Endometrial microvascular endothelial cells (primary cell): Measurements from ENCODE around the gene JAM3. TPM values are rescaled to one million over a fixed set of nuclear protein-coding genes. Genes with fewer than 3 reads are reported as not detected.

Experiments
- in situ Hi-C: cut with HindIII; loops from 2 replicates; pipeline ENCODE4 v1.10.0; 2017; ENCODE audit warnings: low sequenced_read_pairs, low pct_unique_long_range_greater_than_20kb; ENCODE audit errors: inconsistent ontology term
- total RNA-seq: library from RNA; depleted of rRNA; stranded (reverse); fragments of >200 nt; gene quantifications from one replicate; pipeline ENCODE4 v1.2.3, GENCODE V29; 2015; ENCODE audit errors: inconsistent ontology term

Gene JAM3
- total RNA-seq, 1 donor from 2014 or later, result 75.9 TPM

- in situ Hi-C loops, result no loop called here
These were observed 16.4 kb upstream of the JAM3 start for GRCh38 chr11:134052395-134052987.

- in situ Hi-C loops, result no loop called here
These were observed 15.6 kb upstream of the JAM3 start for GRCh38 chr11:134052988-134053945.

- in situ Hi-C loops, result no loop called here
These were observed 13.8 kb upstream of the JAM3 start for GRCh38 chr11:134055029-134055428.

GRCh38 chr11:134060316-134060715, 8.6 kb upstream of the JAM3 start:
- in situ Hi-C loops, result no loop called here

- in situ Hi-C loops, result no loop called here
These were observed 6.4 kb upstream of the JAM3 start for GRCh38 chr11:134062265-134063123.

- in situ Hi-C loops, result no loop called here
These were observed 5.8 kb upstream of the JAM3 start for GRCh38 chr11:134063124-134063495.

- in situ Hi-C loops, result no loop called here
These were observed 4.7 kb upstream of the JAM3 start for GRCh38 chr11:134063991-134064747.

- in situ Hi-C loops, result no loop called here
These were observed 3.5 kb upstream of the JAM3 start for GRCh38 chr11:134065381-134065780.

GRCh38 chr11:134066943-134067885, 1.7 kb upstream of the JAM3 start:
- in situ Hi-C loops, result no loop called here

GRCh38 chr11:134069426-134070341, 812 bp downstream of the JAM3 start:
- in situ Hi-C loops, result no loop called here

GRCh38 chr11:134070342-134070845, 1.5 kb downstream of the JAM3 start:
- in situ Hi-C loops, result no loop called here

GRCh38 chr11:134071306-134071705, 2.4 kb downstream of the JAM3 start:
- in situ Hi-C loops, result no loop called here

GRCh38 chr11:134071766-134072402, 3.0 kb downstream of the JAM3 start:
- in situ Hi-C loops, result no loop called here

- in situ Hi-C loops, result no loop called here
These were observed 4.0 kb downstream of the JAM3 start for GRCh38 chr11:134072844-134073243.

GRCh38 chr11:134074346-134074745, 5.5 kb downstream of the JAM3 start:
- in situ Hi-C loops, result no loop called here

GRCh38 chr11:134074766-134075165, 5.9 kb downstream of the JAM3 start:
- in situ Hi-C loops, result no loop called here
